Epidermal melanocyte (primary cell): ENCODE measurements around the gene SPTSSB.

Experiments used
- DNase-seq: peaks from one replicate; pipeline ENCODE4 v3.0.0; 2011; ENCODE audit warnings: low spot score; ENCODE audit not compliant: insufficient read length

SPTSSB gene

GRCh38 chr3:161392853-161393252 lies 21.5 kb upstream of the SPTSSB start:
- DNase-seq, result no peak

DNA sequence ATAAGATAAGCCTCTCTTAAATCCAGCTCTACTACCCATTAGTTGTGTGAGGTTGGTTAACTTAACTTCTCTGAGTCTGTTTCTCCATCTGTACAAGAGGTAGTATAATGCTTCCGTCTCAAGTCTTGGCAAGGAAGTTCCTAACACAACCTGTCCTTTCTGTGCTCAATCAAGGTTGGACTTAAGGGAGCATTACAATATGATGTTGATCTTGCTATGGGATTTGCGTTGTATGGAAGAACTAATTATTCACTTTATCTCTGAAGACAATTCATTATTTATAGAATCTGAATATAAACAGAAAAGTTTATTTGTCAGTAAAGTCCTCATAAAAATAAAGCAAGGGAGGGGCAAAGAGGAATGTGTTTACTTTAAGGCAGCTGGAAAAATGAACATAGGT lies 18.9 kb upstream of the SPTSSB start:
- DNase-seq, result no peak

- no peak for DNase-seq
These were observed 18.2 kb upstream of the SPTSSB start for GRCh38 chr3:161389445-161390035.

GRCh38 chr3:161388855-161389254 lies 17.5 kb upstream of the SPTSSB start:
- DNase-seq, result no peak

GRCh38 chr3:161386991-161387770 lies 15.9 kb upstream of the SPTSSB start:
- no peak for DNase-seq

DNA sequence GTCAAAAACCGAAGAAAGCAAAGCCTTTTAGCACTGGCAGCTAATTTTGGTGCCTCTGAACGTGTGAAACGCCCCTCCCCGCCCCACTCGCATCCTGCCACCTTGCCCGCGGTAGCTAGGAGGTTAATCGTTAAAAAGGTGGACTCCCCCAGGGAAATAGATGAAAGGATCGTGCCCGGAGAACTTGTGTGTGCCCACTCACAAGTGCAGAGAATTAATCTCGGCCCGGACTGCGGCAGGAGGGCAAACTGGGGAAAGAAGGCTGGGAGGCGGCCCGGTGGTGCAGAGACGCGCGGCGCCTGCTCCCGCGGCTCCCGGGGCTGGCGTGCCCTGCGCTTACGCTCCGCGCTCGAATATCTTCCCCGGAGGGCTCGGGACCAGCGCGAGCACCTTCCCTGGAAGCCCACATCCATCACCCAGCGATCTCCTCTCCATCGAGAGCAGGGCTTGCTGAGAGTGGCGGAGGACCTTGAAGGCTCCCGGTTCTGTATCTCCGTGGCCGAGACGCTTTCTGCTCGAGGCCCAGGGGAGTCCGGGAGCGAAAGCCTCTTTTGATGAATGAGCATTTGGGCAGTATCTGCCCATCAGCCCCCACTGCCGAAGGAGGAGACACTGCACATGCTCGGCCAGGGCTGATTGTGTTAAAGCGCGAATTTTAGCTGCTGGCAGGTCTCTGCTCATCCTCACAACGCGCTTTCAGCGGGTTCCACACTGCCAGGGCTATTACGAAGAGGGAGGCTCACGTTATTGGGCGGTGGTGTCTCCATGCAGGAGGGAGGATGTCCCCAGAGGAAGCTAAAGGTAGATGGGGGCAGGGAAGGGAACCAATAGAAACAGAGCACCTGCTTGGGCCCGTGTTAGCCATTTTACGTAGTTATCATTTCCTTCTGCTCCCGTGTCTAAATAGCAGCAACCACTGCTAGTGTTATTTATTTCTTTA lies 1.3 kb upstream of the SPTSSB start:
- peak; percentile 17 for DNase-seq

DNA sequence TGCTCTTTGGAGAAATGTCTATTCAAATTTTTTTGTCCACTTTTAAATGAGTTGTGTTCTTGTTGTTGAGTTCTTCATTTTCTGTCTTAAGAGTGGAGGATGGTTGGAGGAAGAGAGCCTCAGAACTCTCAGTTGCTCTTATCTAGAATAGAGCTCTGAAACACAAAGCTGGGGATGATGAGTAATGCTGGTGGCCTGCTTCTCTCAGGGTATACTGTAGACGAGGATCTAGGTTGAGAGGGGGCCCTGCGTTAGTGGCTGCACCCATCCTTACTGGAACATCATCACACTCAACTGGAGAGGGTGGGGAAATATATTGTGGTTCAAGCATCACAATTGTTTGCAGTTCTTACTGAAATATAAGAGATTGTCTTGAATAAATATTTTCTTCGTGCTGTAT lies 1.8 kb downstream of the SPTSSB start:
- no peak for DNase-seq

DNA sequence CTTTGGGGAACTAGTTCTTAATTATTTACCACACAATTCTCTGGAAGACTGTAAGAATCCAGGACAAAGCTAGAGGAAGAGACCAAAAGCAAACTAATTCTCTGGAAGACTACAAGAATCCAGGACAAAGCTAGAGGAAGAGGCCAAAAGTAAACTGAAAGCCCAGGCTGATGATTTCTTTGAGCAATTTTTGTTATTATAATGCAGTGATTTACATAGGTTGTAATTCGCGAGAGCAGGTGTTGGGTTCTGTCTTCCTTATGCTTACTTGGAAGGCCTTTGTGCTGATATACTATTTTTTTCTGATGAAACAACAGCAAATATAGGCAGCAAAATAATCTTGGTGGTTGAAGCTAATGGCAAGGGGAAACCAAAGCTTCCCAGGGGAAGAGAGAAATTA lies 5.2 kb downstream of the SPTSSB start:
- no peak for DNase-seq

- DNase-seq, result no peak
These were observed 12.8 kb downstream of the SPTSSB start for GRCh38 chr3:161358488-161358887.

DNA sequence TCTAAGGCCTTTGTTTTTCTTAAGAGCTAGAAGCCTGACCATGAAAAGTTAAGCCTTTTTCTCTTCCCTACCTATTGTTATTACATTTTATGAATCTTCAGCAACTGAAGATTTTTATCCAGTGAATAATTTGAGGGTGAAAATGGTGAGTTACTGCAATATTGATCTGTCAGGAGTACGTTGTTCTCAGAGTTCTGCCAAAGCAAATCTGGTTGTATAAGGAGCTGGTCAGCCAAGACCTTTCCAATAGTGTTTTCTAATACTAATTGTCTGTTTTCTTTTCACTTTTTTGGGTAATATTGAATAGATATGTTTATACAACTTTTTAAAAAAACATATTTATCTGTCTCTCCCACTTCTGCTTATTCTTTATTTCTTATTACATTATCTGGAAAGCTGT lies 15.0 kb downstream of the SPTSSB start:
- no peak for DNase-seq

- no peak for DNase-seq
These were observed 15.8 kb downstream of the SPTSSB start for GRCh38 chr3:161355508-161355907.

DNA sequence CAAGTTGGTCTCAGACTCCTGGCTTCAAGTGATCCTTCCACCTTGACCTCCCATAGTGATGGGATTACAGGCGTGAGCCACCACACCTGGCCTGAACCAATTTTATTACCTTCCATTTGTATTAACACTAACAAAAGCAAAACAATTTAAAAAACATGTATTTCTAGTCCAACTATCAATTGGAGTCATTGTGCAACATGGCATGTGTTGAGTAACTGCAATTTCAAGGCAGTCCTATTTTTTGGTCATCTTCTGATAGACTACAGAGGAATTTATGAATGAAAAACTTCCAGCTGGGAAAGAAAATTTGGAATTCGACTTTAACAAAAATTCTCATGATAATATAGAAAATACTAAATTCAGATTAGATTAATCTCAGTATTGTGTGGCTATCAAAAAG lies 16.8 kb downstream of the SPTSSB start:
- no peak for DNase-seq

DNA sequence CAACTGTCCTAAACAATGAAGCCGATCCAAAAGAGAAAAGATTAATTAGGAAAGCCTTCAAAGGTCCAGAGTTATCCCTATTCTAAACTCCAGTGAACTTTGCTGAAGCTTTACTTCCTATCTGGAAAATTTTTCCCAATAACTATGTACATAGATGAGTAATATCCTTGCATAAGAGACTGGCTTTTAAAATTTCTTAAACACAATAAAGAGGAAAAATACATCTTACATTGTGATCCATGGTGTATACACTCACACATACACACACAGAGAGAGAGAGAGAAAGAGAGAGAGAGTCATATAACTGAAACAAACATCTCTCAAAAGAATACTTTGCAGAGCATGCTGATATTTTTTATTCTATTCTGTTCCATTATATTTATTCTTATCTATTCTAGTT lies 20.0 kb downstream of the SPTSSB start:
- no peak for DNase-seq

DNA sequence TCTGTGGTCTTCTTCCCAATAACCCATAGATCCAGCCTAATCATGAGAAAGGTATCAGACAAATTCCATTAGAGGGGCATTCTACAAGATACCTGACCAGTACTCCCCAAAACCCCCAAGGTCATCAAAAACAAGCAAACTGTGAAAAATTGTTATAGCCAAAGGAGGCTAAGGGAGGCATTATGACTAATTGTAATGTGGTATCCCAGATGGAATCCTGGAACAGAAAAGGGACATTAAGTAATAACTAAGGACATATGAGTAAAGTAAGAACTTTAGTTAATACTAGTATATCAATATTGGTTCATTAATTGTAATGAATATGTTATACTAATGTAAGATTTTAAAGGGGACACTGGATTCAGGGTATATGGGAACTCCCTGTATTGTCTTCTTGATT lies 20.4 kb downstream of the SPTSSB start:
- DNase-seq, result no peak

- peak; percentile 63 for DNase-seq
These were observed 21.6 kb downstream of the SPTSSB start for GRCh38 chr3:161349529-161350312.

DNA sequence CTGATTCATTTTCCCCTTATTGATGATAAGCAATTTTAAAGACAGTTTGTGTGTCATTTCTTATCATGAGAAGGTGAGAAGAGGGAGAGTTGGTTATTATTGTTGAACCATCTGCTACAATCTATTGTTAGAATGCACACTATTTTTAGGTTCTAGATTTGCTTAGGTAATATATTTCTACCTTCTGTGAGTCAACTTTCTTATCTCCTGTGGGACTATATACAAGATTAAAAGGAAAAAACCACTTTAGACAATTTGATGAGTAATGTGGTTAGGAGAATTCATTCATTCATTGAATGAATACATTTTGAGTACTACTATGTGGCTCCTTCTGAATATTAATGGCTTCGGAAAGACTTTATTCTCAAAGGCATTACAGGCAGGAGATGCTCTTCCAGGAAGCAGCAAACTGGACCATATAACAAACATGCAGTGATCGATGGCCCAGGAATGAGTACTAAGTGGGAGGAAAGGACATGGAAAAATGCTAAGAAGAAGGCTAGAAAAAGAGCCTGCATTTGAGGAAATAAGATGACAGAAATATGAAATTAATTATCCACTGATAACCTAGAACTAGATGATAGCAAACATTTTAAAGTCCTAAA lies 22.4 kb downstream of the SPTSSB start:
- DNase-seq, result no peak

DNA sequence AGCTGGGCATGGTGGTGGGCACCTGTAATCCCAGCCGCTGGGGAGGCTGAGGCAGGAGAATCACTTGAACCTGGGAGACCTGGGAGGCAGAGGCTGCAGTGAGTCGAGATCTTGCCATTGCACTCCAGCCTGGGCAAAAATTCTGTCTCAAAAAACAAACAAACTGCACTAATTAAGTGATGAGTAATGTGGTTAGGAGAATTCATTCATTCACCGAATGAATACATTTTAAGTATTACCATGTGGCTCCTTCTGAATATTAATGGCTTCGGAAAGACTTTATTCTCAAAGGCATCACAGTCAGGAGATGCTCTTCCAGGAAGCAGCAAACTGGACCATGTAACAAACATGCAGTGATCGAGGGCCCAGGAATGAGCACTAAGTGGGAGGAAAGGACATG lies 23.6 kb downstream of the SPTSSB start:
- no peak for DNase-seq

DNA sequence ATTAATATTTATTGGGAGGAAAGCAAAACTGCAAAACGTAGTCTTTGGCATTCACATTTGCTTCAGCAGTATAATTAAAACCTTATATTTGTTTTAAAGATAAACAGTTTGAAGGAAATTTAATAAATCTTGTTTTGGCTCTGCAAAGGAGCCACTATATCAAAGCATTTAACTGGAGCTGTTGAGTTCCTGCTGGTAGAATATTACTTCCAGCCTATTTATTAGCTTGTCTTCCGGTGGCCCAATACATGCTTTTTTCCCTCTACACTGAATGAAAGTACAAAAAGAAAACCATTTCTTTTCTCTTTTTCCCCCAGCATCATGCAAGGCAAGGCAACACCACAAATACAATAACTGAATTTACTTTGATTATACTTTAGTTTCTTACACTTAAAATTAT lies 26.3 kb downstream of the SPTSSB start:
- no peak for DNase-seq

DNA sequence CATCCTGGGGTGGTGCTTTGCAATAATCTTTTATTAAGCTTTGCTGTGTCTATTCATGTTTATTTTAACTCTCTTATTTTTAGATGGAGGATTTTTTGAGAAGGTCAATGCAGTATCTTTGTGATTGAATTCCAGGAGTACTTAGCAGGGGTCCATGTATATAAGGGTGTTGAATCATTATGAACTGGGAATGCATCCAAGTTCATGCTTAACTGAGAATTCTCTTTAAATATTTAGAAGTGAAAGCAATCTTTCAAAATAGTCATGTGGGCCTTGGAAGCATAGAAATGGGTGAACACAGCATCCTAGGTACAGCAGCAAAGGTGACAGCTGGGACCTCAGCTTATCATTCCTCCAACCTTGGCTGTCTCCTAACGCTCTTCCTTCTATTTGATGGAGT lies 27.3 kb downstream of the SPTSSB start:
- DNase-seq, result no peak

DNA sequence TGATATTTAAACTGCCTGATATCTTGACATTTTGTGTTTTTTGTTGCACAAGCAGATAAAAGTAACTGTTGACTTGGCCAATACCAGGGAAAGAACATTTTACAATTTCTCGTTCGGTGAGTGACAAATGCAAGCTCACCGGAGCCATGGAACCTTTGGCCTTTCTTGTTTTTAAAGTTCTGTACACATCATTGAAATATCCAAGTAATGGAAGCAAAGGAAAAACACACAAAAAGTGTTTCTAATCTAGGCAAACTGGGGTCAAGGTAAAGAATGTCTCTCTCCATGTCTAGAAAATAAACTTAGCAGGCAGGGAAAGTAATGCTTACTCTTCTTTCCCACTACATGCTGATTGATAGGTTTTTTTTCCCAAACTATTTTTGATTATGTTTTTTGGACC lies 27.8 kb downstream of the SPTSSB start:
- DNase-seq, result no peak

DNA sequence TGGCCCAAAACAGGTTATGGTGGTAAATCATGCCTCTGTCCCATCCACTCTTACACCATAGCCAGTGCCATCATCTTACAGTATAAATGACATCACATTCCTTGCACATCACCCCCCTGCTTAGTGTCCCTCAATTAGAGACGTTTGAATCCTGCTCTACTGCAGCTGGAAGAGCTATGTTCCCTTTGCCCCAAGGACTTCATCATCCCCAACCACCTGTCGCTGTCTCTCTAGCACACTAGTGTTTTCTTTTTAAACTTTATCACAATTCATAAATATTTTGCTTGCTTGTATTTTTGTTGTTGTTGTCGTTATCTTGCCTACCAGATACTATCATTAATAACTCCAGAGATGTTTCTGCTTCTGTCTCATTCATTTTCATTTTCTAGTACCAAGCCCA lies 28.7 kb downstream of the SPTSSB start:
- no peak for DNase-seq
